Panc1 (cell line): Measurements from ENCODE around the gene ADGRD1. TPM values are rescaled to one million over a fixed set of nuclear protein-coding genes. Genes with fewer than 3 reads are reported as not detected.

Experiments
- ATAC-seq: fragments of 200-7000 bp; cut with Tn5 transposase; 2 replicates; pipeline ENCODE4 v1.9.1; 2020; ENCODE audit warnings: mild to moderate bottlenecking, moderate library complexity
- BruUV-seq: library from RNA; stranded (reverse); fragments of 400-500 nt; replicated peaks from 2 replicates; lab custom pipeline; 2021; lab: Mats Ljungman, UMichigan
- CTCF ChIA-PET: fragments of 300-600 bp; sonication (Branson Sonifier 250); formaldehyde crosslinking; loops from one replicate; lab custom pipeline; 2022; ENCODE audit warnings: antibody characterized with exemption; lab: Charles Lee
- POLR2A ChIA-PET: fragments of 300-600 bp; sonication (Branson Sonifier 250); formaldehyde crosslinking; loops from one replicate; lab custom pipeline; 2022; ENCODE audit warnings: antibody characterized with exemption; lab: Charles Lee
- DNase-seq: peaks from one replicate; pipeline ENCODE4 v3.0.0-alpha.2; 2010; ENCODE audit warnings: low read depth, low spot score
- H3K27ac ChIP-seq: 2 replicates; pipeline ENCODE4 v1.5.1; 2011; ENCODE audit warnings: mild to moderate bottlenecking, low read length, inconsistent platforms
- H3K27me3 ChIP-seq: fragments of 200-500 bp; sonication (Bioruptor generic); 2 replicates; pipeline ENCODE4 v1.6.0; 2014; ENCODE audit warnings: low read length, inconsistent platforms; ENCODE audit not compliant: control insufficient read depth, insufficient read depth
- H3K36me3 ChIP-seq: fragments of 200-500 bp; sonication (Bioruptor generic); 2 replicates; pipeline ENCODE4 v1.5.1; 2014; ENCODE audit warnings: inconsistent platforms, mild to moderate bottlenecking, low read length, moderate library complexity; ENCODE audit not compliant: control insufficient read depth, insufficient read depth
- H3K4me1 ChIP-seq: 2 replicates; pipeline ENCODE4 v1.5.1; 2011; ENCODE audit warnings: inconsistent platforms, mild to moderate bottlenecking, low read length, moderate library complexity; ENCODE audit not compliant: control insufficient read depth, insufficient read depth
- H3K4me3 ChIP-seq, 2 experiments: 2 replicates each; pipeline ENCODE4 v1.5.1; 2011 to 2012; ENCODE audit warnings: low read depth in 2 of 2, low read length in 2 of 2, mild to moderate bottlenecking in 2 of 2, inconsistent platforms in 1 of 2, moderate library complexity in 1 of 2
- H3K9me3 ChIP-seq: fragments of 200-500 bp; sonication (Bioruptor generic); 2 replicates; pipeline ENCODE4 v1.5.1; 2014; ENCODE audit warnings: low read depth, mild to moderate bottlenecking, inconsistent platforms, low read length, moderate library complexity; ENCODE audit not compliant: control insufficient read depth, insufficient read depth
- CTCF ChIP-seq: fragments of 450-650 bp; IDR thresholded peaks from 2 replicates; pipeline ENCODE4 v1.5.1; 2017; ENCODE audit warnings: mild to moderate bottlenecking
- POLR2AphosphoS5 ChIP-seq: IDR thresholded peaks from 2 replicates; pipeline ENCODE4 v1.6.1; 2012; ENCODE audit warnings: mild to moderate bottlenecking, low read depth, low read length, moderate library complexity
- REST ChIP-seq, 2 experiments: IDR thresholded peaks; 2 replicates each; pipeline ENCODE4 v1.6.1; 2011 to 2012; ENCODE audit warnings: low read depth in 2 of 2, control low read depth in 1 of 2, low read length in 1 of 2, mild to moderate bottlenecking in 1 of 2, moderate library complexity in 1 of 2; ENCODE audit not compliant: insufficient read depth in 1 of 2
- SIN3A ChIP-seq: IDR thresholded peaks from 2 replicates; pipeline ENCODE4 v1.6.1; 2012; ENCODE audit warnings: low read depth, mild to moderate bottlenecking, low read length, moderate library complexity, borderline replicate concordance; ENCODE audit not compliant: insufficient read depth
- TCF7L2 ChIP-seq: IDR thresholded peaks from 2 replicates; pipeline ENCODE4 v1.6.1; 2011; ENCODE audit warnings: mild to moderate bottlenecking, low read depth, low read length, inconsistent platforms
- in situ Hi-C: cut with HindIII; loops from 2 replicates; pipeline ENCODE4 v1.10.0; 2016; ENCODE audit warnings: low sequenced_read_pairs, low pct_unique_long_range_greater_than_20kb
- intact Hi-C: fragments of 100-400 bp; cut with micrococcal nuclease; formaldehyde crosslinking; loops from one replicate; pipeline ENCODE4 v1.10.0; 2022; ENCODE audit not compliant: unreplicated experiment
- total RNA-seq: library from RNA; stranded (reverse); gene quantifications from one replicate; pipeline ENCODE4 v1.2.1, GENCODE V29; 2021; ENCODE audit not compliant: unreplicated experiment

Gene ADGRD1
- total RNA-seq, 1 experiment from 2014 or later = 0.21 TPM

GRCh38 chr12:131095826-131096680 lies 142.3 kb downstream of the ADGRD1 start:
- Histone ChIP-seq H3K27me3 (peaks cover 3% of the 10 kb centered on the region), H3K27ac (no peak overlapping the region), H3K9me3 (no peaks in the 10 kb centered on the region), H3K4me3 (no peak overlapping the region), H3K36me3 (no peaks in the 10 kb centered on the region), H3K4me1 (no peaks in the 10 kb centered on the region)
- CTCF ChIA-PET = no interaction called here
- TF ChIP-seq CTCF (no peak), REST (IDR thresholded peaks at IDR 0.05; ENCODE audit: insufficient read depth in 1 of 2, low read depth in 2 of 2, low read length in 1 of 2) (no peak), TCF7L2 (no peak), SIN3A (no peak), POLR2AphosphoS5 (no peak)
- POLR2A ChIA-PET = no interaction called here
- BruUV-seq = no TSS peak
- in situ Hi-C loops = no loop called here
- ATAC-seq (no peak), DNase-seq (no peak)
- intact Hi-C loops = loop anchor here (10.0 kb wide), 1 partner anchor 719 kb away; no protein-coding TSS in a partner anchor

- no peak overlapping the region for H3K4me3 ChIP-seq
- TF ChIP-seq POLR2AphosphoS5 (no peak), CTCF (no peak), SIN3A (no peak)
- DNase-seq = no peak
- intact Hi-C loops (loop anchor here (10.0 kb wide), 1 partner anchor 718 kb away; no protein-coding TSS in a partner anchor), in situ Hi-C loops (no loop called here)
- no peaks in the 10 kb centered on the region for H3K9me3 ChIP-seq
- ChIA-PET POLR2A (no interaction called here), CTCF (interaction anchor here (0.6 kb wide), 1 partner anchor 1529 kb away, joined by 5 read pairs; no protein-coding TSS in a partner anchor)
- H3K27me3 ChIP-seq = peaks cover 3% of the 10 kb centered on the region
- no TSS peak for BruUV-seq
- no peaks in the 10 kb centered on the region for H3K36me3 ChIP-seq
- no peak for ATAC-seq
- H3K27ac ChIP-seq = no peak overlapping the region
- no peaks in the 10 kb centered on the region for H3K4me1 ChIP-seq
Measured at GRCh38 chr12:131096681-131097181, 143.0 kb downstream of the ADGRD1 start.
